ENCODE results near the gene IGLL1.
"Not testable (repeated sequence)": the region's sequence is repeated elsewhere in the genome, so short reads cannot be mapped to it uniquely, and the experiment has no call there.

IGLL1 gene

DNA sequence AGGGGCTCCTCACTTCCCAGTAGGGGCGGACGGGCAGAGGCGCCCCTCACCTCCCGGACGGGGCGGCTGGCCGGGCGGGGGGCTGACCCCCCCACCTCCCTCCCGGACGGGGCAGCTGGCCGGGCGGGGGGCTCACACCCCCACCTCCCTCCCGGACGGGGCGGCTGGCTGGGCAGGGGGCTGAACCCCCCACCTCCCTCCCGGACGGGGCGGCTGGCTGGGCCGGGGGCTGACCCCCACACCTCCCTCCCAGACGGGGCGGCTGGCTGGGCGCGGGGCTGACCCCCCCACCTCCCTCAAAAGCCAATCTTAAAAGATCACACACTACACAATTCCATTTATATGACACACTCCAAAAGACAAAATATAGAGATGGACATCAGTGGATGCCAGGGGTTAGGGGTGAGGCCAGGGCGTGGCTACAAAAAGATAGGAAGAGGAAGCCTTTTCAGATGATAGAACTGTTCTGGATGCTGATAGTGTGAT lies 19.0 kb downstream of the IGLL1 start:
- DNase-seq, result not testable (repeated sequence)

DNA sequence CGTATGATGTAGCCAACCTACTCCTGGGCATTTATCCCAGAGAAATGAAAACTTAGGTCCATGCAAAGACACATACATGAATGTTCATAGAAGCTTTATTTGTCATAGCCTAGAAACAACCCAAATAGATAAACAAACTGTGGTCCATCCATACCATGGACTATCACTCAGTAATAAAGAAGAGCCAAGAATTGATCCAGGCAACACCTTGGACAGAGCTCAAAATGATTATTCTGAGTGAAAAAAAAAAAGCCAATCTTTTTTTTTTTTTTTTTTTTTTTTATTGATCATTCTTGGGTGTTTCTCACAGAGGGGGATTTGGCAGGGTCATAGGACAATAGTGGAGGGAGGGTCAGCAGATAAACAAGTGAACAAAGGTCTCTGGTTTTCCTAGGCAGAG lies 19.9 kb downstream of the IGLL1 start:
- not testable (repeated sequence) for DNase-seq

DNA sequence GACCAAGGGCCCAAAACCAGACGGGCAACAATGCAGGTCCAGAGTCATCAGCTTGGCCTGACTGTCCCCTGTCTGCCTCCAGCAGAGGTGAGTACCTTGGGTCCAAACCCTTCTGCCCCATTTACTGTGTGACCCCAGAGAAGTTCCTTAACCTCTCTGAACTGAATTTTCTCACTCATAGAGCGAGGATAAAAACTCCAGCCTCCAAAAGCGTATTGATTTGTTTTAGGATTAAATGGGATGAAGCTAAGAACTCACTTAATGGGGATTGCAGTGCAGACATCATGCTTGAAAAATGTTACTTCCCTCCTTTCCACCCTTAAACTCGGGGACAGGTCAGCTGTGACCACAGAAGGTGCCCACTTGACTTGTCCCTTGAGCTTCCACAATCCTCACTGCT lies 22.6 kb downstream of the IGLL1 start:
- DNase-seq, result no peak

DNA sequence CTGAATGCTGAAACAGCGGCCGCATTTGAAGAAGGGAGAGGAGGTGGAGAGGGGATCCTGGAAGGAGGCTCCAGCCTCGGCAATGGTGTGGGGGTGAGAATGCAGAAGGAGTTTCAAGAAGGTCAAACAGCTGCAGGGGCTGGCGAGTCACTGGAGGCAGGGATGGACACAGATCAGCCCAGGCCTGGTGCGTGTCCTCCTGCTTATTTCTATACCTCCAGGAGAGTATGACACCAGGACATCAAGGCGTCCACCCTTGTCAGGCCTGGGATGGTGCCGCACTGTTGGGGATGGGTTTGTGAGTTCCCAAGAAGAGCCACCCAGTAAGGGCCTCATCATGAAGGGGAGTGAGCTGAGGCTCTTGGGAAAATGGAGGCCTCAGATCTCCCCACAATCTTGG lies 23.1 kb downstream of the IGLL1 start:
- DNase-seq, result no peak

DNA sequence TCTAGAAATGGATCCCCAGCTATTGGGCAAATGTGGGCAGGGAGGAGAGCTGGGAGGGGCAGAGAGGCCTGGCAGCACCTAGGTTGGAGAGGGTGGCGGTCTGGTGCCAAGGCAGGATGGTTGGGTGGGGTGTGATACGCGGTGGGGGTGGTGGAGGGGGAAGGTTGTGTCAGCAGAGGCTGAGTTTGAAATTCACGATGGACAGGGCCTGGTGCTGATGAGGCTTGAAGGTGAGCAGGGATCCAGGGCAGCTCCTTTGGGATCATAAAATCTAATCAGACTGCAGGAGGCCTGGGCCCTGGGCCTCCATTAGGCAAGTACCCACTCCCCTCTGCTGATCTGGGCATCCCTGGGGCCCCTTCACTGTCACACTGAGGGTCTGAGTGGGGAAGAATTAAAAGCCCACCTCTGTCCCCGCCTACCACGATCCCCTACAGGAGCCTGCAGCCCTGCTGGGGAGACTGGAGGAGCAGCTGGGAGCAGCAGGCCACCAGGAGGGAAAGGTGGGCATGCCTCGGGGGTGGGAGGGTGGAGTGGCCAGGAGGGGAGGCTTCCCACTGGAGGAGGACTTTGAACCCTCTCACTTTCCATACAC lies 24.0 kb downstream of the IGLL1 start:
- no peak for DNase-seq

DNA sequence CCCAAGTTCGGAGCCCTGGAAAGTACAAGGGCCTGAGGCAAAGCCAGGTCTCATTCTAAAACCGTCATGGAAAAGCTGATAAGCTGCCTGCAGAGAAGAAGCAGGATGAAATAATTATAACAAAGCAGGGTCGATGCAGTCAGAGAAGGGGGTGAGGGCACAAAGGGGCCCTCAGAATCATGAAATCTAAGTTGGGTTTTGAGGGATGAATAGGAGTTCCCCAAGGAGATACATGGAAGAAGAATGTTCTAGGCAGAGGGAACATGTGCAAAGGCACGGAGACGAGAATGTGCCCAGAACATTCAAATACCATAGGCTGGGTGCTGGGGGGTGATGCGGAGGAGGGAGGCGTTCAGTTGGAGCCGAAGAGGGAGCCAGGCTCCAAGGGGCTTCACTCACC lies 25.0 kb downstream of the IGLL1 start:
- DNase-seq, result no peak

DNA sequence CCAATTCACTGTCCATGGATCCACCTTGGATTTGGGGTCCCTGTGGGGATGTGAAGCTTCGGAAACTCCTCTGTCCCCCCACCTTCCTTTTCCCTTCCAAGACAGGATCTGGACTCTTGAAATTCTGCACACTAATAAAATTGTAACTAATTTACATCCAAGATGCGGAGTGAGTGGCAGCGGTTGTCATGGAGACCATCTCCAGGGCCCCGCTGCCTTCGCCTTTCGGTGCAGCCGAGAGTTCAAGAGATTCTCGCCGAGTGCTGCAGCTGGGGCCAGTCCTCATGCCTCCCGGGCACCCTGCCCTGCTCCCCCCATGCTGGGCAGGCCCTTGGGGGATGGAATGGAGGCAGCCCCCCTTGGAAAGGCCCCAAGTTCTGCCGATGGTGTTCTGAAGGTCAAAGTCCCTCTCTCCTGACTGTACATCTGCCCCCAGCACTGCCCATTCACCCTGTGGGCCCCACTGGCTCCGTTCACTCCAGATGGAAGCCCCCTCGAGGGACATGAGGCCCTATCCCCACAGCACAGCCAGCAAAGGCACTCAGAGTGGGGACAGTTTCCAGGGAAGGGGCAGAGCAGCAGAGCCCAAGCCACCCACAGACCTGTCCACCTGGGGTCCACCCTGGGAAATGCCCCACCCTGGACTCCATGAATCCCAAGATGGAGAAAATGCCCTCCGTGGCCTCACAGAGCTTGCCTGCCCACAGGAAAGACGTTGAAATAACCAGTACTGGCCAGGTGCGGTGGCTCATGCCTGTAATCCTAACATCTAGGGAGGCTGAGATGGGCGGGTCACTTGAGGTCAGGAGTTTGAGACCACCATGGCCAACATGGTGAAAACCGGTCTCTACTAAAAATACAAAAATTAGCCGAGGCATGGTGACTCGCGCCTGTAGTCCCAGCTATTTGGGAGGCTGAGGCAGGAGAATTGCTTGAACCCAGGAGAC lies 25.9 kb downstream of the IGLL1 start:
- DNase-seq, result no peak

DNA sequence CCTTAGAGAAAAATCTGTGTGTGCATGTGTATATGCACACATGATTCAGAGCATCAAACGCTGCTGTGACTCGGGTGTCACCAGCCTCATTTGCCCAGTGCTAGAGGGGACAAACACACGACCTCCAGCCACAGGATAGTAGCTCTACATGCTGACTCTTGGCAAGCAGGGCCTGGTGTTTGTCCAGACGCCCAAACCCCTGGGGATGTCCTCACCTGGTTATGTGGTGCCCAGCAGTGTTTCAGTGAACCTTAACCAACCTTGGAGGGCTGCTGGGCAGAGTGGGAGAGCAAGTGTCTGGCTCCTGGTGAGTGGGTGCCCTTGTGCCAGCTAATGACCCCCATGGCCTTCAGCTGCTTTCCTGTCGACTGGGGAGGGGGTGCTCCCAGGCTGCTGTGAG lies 26.7 kb downstream of the IGLL1 start:
- no peak for DNase-seq

DNA sequence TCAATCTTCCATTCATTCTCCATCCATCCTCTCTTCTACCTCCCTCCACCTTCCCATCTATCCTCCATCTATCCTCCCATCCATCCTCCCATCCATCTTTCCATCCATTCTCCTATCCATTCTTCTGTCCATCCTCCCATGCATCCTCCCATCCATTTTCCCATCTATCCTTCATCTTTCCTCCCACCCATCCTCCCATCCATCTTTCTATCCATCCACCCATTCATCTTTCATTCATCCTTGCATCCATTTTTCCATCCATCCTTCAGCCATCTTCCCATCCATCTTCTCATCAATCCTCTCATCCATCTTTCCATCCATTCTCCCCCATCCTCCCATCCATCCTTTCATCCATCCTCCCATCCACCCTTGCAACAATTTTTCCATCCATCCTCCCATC lies 27.5 kb downstream of the IGLL1 start:
- no peak for DNase-seq

DNA sequence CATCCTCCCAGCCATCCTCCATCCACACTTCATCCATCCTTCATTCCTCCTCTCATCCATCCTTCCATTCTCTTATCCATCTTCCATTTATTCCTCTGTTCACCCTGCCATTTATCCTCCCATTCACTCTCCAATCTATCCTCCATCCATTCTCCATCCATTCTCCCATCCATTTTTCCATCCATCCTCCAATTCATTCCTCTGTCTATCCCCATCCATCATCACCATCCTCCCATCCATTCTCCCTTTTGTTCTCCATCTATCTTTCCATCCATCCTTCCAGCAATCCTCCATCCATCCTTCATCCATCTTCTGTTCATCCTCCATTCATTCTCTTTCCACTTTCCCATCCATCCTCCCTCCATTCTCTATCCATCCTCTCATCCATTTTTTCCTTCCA lies 28.7 kb downstream of the IGLL1 start:
- DNase-seq, result no peak

DNA sequence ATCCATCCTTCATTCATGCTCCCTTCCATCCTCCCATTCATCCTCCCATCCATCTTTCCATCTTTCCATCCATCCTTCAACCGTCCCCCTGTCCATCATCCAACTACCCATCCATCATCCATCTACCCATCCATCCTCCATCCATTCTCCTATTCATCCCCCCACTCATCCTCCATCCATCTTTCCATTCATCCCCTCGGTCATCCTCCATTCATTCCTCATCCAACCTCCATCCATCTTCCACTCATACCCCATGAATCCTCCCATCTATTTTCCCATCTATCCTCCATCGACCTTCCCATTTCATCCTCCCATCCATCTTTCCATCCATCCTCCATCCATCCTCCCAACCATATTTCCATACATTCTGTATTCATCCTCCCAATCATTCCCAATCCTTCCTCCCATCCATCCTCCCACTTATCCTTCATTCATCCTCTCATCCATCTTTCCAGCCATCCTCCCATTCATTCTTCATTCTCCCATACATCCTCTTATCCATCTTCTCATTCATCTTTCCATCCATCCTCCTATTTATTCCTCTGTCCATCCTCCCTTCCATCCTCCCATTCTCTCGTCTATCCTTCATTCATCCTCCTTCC lies 29.9 kb downstream of the IGLL1 start:
- DNase-seq, result no peak

DNA sequence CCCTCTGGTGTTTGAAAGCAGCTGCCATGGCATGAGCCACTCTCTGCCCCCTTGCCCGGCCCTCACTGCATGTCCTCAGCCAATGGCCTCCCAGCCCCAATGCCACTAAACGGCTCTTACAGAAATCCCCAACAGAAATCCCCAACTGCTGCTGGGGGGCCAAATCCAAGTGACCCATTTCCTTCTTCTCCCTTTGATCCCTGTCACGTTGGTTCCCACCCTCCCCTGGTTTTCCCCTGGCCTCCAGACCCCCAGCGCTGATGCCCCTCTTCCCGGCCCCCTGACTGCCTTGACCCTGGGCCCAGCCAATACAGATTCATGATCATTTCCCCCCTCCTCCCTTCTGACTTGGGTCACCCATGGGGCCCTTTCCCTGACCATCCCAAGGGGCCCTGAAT lies 30.9 kb downstream of the IGLL1 start:
- DNase-seq, result no peak

DNA sequence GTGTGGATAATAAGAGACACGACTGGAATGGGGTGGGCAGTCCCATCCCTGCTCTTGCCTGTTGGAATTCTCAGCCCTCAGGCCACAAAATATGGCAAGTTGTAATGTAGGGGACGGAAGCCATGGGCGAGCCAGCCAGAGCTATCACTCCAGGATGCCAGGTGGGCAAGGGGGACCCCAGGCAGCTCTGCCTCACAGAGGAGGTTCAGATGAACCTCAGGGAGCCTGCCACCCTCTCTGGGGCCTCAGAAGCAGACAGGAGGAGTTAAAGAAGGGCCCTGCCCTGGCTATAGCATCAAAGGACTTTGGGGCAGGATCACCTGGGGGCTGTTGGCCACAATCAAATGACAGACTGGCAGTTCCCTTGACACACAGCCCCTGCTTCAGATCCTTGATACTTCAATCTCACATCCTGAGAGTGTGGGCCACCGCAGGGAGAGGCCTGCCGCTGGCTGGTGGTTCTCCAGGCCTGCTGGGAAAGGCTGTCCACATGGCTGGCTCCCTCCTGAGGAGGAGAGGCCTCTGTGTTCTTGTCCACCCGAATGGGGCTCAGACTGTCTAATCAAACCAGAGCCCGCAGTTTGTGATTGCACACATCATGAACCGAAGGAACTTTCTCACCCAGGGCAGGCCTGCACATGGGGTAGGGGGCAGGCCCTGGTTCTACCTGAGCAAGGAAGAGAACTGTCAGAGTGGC lies 31.4 kb downstream of the IGLL1 start:
- DNase-seq, result no peak

DNA sequence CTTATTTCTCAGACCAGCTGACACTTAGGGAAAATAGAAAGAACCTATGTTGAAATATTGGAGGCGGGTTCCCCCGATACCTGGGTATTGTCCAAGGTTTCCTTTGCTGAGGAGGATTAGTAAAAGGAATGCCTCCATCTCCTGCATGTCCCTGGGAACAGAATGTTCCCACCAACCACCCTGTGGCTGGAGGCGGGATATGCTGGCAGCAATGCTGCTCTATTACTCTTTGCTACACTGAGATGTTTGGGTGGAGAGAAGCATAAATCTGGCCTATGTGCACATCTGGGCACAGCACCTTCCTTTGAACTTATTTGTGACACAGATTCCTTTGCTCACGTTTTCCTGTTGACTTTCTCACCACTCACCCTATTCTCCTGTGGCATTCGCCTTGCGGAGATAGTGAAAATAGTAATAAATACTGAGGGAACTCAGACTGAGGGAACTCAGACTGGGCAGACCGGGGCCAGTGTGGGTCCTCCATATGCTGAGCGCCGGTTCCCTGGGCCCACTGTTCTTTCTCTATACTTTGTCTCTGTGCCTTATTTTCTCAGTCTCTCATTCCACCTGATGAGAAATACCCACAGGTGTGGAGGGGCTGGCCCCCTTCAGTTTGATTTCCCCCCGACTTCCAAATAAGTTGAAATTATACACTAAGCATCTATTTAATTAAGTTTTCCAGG lies 32.1 kb downstream of the IGLL1 start:
- no peak for DNase-seq

DNA sequence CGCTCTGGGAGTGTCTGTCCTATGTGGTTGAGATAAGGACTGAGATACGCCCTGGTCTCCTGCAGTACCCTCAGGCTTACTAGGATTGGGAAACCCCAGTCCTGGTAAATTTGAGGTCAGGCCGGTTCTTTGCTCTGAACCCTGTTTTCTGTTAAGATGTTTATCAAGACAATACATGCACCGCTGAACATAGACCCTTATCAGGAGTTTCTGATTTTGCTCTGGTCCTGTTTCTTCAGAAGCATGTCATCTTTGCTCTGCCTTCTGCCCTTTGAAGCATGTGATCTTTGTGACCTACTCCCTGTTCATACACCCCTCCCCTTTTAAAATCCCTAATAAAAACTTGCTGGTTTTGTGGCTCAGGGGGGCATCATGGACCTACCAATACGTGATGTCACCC lies 32.7 kb downstream of the IGLL1 start:
- not testable (repeated sequence) for DNase-seq

DNA sequence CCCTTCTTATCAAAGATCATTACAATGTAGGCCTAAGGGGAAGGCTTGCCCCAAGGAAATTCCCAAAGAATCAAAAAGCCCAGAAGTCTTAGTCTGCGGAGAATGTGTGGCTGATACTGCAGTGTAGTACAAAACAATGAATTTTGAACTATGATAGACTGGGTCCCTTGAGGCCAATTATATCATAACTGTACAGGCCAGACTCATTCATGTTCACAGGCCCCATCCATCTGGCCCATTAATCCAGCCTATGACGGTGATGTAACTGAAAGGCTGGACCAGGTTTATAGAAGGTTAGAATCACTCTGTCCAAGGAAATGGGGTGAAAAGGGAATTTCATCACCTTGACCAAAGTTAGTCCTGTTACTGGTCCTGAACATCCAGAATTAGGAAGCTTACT lies 35.2 kb downstream of the IGLL1 start:
- no peak for DNase-seq

DNA sequence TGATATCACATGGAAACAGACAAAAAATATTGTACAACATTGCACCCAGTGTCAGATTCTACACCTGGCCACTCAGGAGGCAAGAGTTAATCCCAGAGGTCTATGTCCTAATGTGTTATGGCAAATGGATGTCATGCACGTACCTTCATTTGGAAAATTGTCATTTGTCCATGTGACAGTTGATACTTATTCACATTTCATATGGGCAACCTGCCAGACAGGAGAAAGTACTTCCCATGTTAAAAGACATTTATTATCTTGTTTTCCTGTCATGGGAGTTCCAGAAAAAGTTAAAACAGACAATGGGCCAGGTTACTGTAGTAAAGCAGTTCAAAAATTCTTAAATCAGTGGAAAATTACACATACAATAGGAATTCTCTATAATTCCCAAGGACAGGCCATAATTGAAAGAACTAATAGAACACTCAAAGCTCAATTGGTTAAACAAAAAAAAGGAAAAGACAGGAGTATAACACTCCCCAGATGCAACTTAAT lies 36.5 kb downstream of the IGLL1 start:
- not testable (repeated sequence) for DNase-seq

DNA sequence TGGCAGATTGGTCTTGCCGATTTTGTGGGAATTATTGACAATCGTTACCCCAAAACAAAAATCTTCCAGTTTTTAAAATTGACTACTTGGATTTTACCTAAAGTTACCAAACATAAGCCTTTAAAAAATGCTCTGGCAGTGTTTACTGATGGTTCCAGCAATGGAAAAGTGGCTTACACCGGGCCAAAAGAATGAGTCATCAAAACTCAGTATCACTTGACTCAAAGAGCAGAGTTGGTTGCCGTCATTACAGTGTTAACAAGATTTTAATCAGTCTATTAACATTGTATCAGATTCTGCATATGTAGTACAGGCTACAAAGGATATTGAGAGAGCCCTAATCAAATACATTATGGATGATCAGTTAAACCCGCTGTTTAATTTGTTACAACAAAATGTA lies 37.2 kb downstream of the IGLL1 start:
- no peak for DNase-seq

DNA sequence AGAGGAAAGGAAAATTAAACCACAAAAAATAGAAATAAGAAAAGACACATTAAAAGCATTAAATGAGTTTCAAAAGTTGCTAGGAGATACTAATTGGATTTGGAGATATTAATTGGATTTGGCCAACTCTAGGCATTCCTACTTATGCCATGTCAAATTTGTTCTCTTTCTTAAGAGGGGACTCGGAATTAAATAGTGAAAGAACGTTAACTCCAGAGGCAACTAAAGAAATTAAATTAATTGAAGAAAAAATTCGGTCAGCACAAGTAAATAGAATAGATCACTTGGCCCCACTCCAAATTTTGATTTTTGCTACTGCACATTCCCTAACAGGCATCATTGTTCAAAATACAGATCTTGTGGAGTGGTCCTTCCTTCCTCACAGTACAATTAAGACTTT lies 37.7 kb downstream of the IGLL1 start:
- not testable (repeated sequence) for DNase-seq

DNA sequence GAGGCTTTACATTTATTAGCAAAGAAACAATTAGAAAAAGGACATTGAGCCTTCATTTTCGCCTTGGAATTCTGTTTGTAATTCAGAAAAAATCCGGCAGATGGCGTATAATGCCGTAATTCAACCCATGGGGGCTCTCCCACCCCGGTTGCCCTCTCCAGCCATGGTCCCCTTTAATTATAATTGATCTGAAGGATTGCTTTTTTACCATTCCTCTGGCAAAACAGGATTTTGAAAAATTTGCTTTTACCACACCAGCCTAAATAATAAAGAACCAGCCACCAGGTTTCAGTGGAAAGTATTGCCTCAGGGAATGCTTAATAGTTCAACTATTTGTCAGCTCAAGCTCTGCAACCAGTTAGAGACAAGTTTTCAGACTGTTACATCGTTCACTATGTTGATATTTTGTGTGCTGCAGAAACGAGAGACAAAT lies 38.2 kb downstream of the IGLL1 start:
- DNase-seq, result not testable (repeated sequence)

DNA sequence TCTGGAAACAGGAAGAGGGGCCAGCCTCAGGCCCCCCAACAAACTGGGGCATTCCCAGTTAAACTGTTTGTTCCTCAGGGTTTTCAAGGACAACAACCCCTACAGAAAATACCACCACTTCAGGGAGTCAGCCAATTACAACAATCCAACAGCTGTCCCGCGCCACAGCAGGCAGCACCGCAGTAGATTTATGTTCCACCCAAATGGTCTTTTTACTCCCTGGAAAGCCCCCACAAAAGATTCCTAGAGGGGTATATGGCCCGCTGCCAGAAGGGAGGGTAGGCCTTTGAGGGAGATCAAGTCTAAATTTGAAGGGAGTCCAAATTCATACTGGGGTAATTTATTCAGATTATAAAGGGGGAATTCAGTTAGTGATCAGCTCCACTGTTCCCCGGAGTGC lies 39.3 kb downstream of the IGLL1 start:
- DNase-seq, result not testable (repeated sequence)

DNA sequence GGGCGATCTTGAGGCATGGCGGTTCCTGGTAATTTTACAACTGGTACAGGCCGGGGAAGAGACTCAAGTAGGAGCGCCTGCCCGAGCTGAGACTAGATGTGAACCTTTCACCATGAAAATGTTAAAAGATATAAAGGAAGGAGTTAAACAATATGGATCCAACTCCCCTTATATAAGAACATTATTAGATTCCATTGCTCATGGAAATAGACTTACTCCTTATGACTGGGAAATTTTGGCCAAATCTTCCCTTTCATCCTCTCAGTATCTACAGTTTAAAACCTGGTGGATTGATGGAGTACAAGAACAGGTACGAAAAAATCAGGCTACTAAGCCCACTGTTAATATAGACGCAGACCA lies 40.3 kb downstream of the IGLL1 start:
- DNase-seq, result not testable (repeated sequence)
